ENCODE results near the gene ATP5F1A. TPM values are rescaled to one million over a fixed set of nuclear protein-coding genes. Genes with fewer than 3 reads are reported as not detected.

ATP5F1A gene
- total RNA-seq, 1 experiment from 2014 or later = 625 TPM

GRCh38 chr18:46068763-46069162, 29.3 kb downstream of the ATP5F1A start:
- DNase-seq = no peak
- Histone ChIP-seq H3K56ac (ENCODE audit: insufficient read length, low read depth, low read length) (no peak overlapping the region), H3K79me2 (ENCODE audit: insufficient read depth, low read length) (no peaks in the 10 kb centered on the region), H2BK120ac (ENCODE audit: low read depth, low read length, poor library complexity, severe bottlenecking) (no peak overlapping the region), H4K91ac (ENCODE audit: insufficient read length, low read depth, low read length) (no peak overlapping the region), H2BK5ac (ENCODE audit: insufficient read length, low read length) (no peak overlapping the region), H4K5ac (ENCODE audit: insufficient read length, low read depth, low read length) (no peak overlapping the region), H3K4me2 (ENCODE audit: insufficient read depth, insufficient read length, low read length) (no peak overlapping the region), H2BK12ac (ENCODE audit: insufficient read length, low read depth, low read length) (no peak overlapping the region), H2AK5ac (ENCODE audit: insufficient read length, low read length) (no peak overlapping the region), H3K4me1 (ENCODE audit: insufficient read depth, low read length) (no peaks in the 10 kb centered on the region), H3K27me3 (ENCODE audit: insufficient read depth, low read length) (peaks cover 5% of the 10 kb centered on the region), H3K23ac (ENCODE audit: insufficient read length, low read depth, low read length) (no peak overlapping the region), H3K27ac (ENCODE audit: insufficient read length, low read depth, low read length) (no peak overlapping the region), H2AFZ (ENCODE audit: low read length) (no peak overlapping the region), H2BK20ac (ENCODE audit: low read depth, low read length, poor library complexity, severe bottlenecking) (no peak overlapping the region), H3K4ac (ENCODE audit: low read depth, low read length) (no peak overlapping the region), H3T11ph (ENCODE audit: low read length) (no peak overlapping the region), H3K23me2 (ENCODE audit: insufficient read length, low read depth, low read length, poor library complexity, severe bottlenecking) (peaks cover 10% of the 10 kb centered on the region), H3K14ac (ENCODE audit: insufficient read depth, low read length) (no peak overlapping the region), H3K9me3 (ENCODE audit: control insufficient read depth, low read depth, low read length) (no peaks in the 10 kb centered on the region), H3K9ac (ENCODE audit: extremely low read depth, insufficient read length, low read length) (no peak overlapping the region), H4K8ac (replicated peaks; ENCODE audit: insufficient read length, low read depth, low read length) (no peak overlapping the region), H2BK15ac (ENCODE audit: low read depth, low read length) (no peak overlapping the region), H4K20me1 (ENCODE audit: control insufficient read depth, insufficient read depth, insufficient read length) (no peaks in the 10 kb centered on the region), H3K79me1 (ENCODE audit: insufficient read depth, low read depth, low read length, poor library complexity, severe bottlenecking) (no peaks in the 10 kb centered on the region), H3K18ac (ENCODE audit: insufficient read length, low read depth, low read length) (no peak overlapping the region)
- no CpG with 5 or more reads among the region's 1 CpG for whole genome bisulfite sequencing (ENCODE audit: extremely low coverage, insufficient read length, low lambda C conversion rate)
- H3K4me3 Mint-ChIP-seq = no peak overlapping the region
- H3K36me3 Mint-ChIP-seq (ENCODE audit: insufficient read depth in 1 of 3, low read depth in 3 of 3) = no peaks in the 10 kb centered on the region
- peaks cover 30% of the 10 kb centered on the region for H3K27me3 Mint-ChIP-seq (ENCODE audit: low read depth)
- H3K27ac Mint-ChIP-seq = no peak overlapping the region
- peaks cover 8 to 10% of the 10 kb centered on the region in 2 experiments for H3K4me1 Mint-ChIP-seq
- TF ChIP-seq CTCF (conservative IDR thresholded peaks at IDR 0.05) = no peak
- peaks cover 0 to 1% of the 10 kb centered on the region in 2 experiments; a peak in 1 of 5 replicates for H3K9me3 Mint-ChIP-seq
